RWPE1 (cell line): ENCODE data around the gene CHCHD3.
"Not testable (repeated sequence)": the region's sequence is repeated elsewhere in the genome, so short reads cannot be mapped to it uniquely, and the experiment has no call there.

Experiments
- CTCF ChIA-PET: fragments of 350-600 bp; sonication (Branson Sonifier 250); formaldehyde crosslinking; extraction: SDS; loops from one replicate; lab custom pipeline; 2021; lab: Yijun Ruan, JAX
- POLR2A ChIA-PET: fragments of 400-600 bp; formaldehyde crosslinking; extraction: SDS; loops from one replicate; lab custom pipeline; 2020; ENCODE audit warnings: antibody characterized with exemption; ENCODE audit not compliant: low non-redundant PET; lab: Yijun Ruan, JAX
- DNase-seq: peaks from one replicate; pipeline ENCODE4 v3.0.0; 2012; ENCODE audit warnings: low spot score
- H3K27ac ChIP-seq: fragments of 450-650 bp; 2 replicates; pipeline ENCODE4 v1.5.1; 2017
- TF ChIP-seq, protein P1 (sequence below): fragments of 450-650 bp; conservative IDR thresholded peaks from 2 replicates; pipeline ENCODE4 v1.5.1; 2017; ENCODE audit warnings: low read depth, mild to moderate bottlenecking

Gene CHCHD3

DNA sequence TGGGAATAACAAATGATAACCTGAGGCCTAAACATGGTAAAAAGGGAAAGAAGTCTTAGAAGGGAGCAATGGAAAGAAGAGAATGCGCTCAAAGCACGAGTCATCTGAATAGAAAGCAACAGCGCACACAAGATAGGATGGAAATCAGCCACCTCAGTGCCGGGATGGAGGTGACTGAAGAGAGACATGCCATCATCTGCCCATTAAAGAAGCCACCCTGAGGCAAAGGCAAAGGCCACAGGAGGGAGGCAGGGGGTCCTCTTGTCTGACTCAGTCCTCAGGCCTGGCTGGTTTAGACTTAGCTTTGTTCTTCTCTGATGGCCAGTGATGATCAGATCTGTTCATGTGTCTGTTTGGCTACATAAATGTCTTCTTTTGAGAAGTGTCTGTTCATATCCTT lies 180.6 kb downstream of the CHCHD3 start:
- TF ChIP-seq, protein P1, sequence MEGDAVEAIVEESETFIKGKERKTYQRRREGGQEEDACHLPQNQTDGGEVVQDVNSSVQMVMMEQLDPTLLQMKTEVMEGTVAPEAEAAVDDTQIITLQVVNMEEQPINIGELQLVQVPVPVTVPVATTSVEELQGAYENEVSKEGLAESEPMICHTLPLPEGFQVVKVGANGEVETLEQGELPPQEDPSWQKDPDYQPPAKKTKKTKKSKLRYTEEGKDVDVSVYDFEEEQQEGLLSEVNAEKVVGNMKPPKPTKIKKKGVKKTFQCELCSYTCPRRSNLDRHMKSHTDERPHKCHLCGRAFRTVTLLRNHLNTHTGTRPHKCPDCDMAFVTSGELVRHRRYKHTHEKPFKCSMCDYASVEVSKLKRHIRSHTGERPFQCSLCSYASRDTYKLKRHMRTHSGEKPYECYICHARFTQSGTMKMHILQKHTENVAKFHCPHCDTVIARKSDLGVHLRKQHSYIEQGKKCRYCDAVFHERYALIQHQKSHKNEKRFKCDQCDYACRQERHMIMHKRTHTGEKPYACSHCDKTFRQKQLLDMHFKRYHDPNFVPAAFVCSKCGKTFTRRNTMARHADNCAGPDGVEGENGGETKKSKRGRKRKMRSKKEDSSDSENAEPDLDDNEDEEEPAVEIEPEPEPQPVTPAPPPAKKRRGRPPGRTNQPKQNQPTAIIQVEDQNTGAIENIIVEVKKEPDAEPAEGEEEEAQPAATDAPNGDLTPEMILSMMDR = no peak
- POLR2A ChIA-PET = no interaction called here
- no peak for DNase-seq
- CTCF ChIA-PET = no interaction called here
- H3K27ac ChIP-seq = no peak overlapping the region

DNA sequence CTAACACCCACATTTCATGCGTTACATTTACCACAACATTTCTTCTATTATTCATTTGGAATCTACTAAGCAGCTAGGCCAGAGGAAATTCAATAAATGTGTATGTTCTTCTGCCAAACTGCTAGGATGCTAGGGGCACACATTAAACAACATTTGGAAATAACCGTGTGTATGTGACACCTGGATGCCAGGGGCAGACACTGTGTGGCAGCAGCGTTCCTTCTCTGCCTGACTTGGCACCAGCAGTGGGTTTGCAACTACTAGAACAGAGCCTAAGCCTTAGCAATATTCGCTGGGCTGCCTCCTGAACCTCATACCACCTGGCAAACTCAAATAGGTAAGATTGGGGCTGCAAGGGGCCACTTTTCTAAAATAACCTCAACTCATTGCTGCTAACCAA lies 182.1 kb downstream of the CHCHD3 start:
- TF ChIP-seq, protein P1 = no peak
- H3K27ac ChIP-seq = no peak overlapping the region
- CTCF ChIA-PET = interaction anchor here (0.5 to 0.7 kb wide), 2 partner anchors 248 to 637 kb away, joined by 3 to 4 read pairs; no protein-coding TSS in a partner anchor
- POLR2A ChIA-PET = no interaction called here
- no peak for DNase-seq

DNA sequence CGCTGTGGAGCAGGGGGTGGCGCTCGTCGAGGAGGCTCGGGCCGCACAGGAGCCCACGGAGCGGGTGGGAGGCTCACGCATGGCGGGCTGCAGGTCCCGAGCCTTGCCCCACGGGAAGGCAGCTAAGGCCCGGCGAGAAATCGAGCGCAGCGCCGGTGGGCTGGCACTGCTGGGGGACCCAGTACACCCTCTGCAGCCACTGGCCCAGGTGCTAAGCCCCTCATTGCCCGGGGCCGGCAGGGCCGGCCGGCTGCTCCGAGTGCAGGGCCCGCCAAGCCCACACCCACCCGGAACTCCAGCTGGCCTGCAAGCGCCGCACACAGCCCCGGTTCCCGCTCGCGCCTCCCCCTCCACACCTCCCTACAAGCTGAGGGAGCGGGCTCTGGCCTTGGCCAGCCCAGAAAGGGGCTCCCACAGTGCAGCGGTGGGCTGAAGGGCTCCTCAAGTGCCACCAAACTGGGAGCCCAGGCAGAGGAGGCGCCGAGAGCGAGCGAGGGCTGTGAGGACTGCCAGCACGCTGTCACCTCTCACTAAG lies 183.2 kb downstream of the CHCHD3 start:
- POLR2A ChIA-PET, CTCF ChIA-PET, DNase-seq, H3K27ac ChIP-seq: not testable (repeated sequence)

DNA sequence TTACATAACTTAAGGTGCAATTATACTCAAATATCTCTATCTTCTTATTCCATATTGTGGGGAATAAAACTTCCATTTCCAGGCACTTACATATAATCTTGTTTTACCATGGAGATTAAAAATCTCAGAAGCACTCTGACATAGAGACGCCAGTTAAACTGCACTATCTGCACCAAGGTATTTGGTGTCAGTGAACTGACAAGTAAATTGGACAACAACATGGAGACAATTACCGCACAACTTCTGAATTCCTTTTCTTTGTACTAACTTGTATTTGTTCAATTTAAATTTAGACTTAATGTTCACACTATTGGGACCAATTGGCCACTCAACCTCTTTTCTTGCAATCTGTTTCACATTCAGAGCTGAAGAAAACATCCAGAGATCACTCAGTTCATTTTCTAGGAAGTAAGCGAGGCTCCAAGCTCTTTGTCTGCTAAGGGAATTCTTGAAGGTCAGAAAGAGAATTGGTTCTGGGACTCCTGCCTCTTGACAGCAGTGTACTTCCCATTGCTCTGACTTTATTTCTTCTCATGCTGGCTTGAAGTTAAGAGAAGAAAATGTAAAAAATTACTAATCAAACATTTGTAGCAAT lies 184.7 kb downstream of the CHCHD3 start:
- CTCF ChIA-PET = interaction anchor here (0.5 kb wide), 1 partner anchor 157 kb away, joined by 3 read pairs; no protein-coding TSS in a partner anchor
- no peak overlapping the region for H3K27ac ChIP-seq
- TF ChIP-seq, protein P1 = no peak
- POLR2A ChIA-PET = no interaction called here
- no peak for DNase-seq

DNA sequence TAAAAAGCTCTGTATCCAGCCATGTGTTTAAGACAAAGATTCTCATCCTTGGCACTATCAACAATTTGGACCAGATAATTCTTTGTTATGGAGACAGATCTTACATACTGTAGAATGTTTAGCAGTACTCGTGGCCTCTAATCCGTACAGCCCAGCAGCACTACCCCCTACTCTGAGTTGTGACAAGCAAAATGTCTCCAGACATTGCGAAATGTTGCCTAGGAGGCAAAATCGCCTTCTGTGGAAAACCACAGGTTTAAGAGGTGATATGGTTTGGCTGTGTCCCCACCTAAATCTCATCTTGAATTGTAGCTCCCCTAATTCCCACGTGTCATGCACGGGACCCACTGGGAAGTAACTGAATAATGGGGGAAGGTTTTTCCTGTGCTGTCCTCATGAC lies 186.7 kb downstream of the CHCHD3 start:
- CTCF ChIA-PET = no interaction called here
- TF ChIP-seq, protein P1 = no peak
- DNase-seq = no peak
- POLR2A ChIA-PET = no interaction called here
- H3K27ac ChIP-seq = no peak overlapping the region

DNA sequence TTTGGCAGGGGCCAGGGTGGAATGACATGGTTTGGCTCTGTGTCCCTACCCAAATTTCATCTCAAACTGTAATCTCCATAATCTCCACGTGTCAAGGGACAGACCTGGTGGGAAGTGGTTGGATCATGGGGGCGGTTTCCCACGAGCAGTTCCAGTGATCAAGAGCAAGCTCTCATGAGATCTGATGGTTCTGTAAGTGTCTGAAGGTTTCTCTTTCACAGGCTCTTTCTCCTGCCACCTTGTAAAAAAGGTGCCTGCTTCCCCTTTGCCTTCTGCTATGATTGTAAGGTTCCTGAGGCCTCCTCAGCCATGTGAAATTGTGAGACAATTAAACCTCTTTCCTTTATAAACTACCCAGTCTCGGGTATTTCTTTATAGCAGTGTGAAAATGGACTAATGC lies 188.3 kb downstream of the CHCHD3 start:
- TF ChIP-seq, protein P1 = no peak
- no peak overlapping the region for H3K27ac ChIP-seq
- DNase-seq = no peak
- ChIA-PET CTCF (no interaction called here), POLR2A (no interaction called here)

DNA sequence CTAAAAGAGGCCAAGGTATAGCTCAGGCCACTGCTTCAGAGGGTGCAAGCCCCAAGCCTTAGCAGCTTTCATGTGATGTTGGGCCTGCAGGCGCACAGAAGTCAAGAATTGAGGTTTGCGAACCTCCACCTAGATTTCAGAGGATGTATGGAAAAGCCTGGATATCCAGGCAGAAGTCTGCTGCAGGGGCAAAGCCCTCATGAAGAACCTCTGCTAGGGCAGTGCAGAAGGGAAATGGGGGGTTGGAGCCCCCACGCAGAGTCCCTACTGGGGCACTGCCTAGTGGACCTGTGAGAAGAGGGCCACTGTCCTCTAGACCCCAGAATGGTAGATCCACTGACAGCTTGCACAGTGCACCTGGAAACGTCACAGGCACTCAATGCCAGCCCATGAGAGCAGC lies 189.1 kb downstream of the CHCHD3 start:
- CTCF ChIA-PET, POLR2A ChIA-PET, DNase-seq: not testable (repeated sequence)

More for the DNA sequence above, 189.1 kb downstream of the CHCHD3 start:
- H3K27ac ChIP-seq = not testable (repeated sequence)
